GM23338 (cell line): ENCODE results near the gene MIPEP. TPM values are rescaled to one million over a fixed set of nuclear protein-coding genes. Genes with fewer than 3 reads are reported as not detected.

Experiments
- ATAC-seq: fragments of 200-7000 bp; cut with Tn5 transposase; 3 replicates; pipeline ENCODE4 v1.9.1; 2020
- DNase-seq: peaks from one replicate; pipeline ENCODE4 v3.0.0-alpha.2; 2015; ENCODE audit warnings: low spot score
- H2AFZ ChIP-seq: fragments of 200-600 bp; sonication (generic); 2 replicates; pipeline ENCODE4 v1.8.0; 2016; ENCODE audit warnings: antibody characterized with exemption, mild to moderate bottlenecking, moderate library complexity
- H3F3A ChIP-seq: fragments of 200-600 bp; sonication (generic); replicated peaks from 2 replicates; pipeline ENCODE4 v1.8.0; 2017; ENCODE audit warnings: antibody characterized with exemption, mixed run types, low read depth
- H3K27ac ChIP-seq: fragments of 200-600 bp; sonication (generic); 2 replicates; pipeline ENCODE4 v1.6.1; 2016; ENCODE audit warnings: low read depth
- H3K27me3 ChIP-seq: fragments of 200-600 bp; sonication (generic); 2 replicates; pipeline ENCODE4 v1.8.0; 2016; ENCODE audit warnings: mild to moderate bottlenecking, mixed run types, moderate library complexity; ENCODE audit not compliant: insufficient read depth
- H3K36me3 ChIP-seq: fragments of 200-600 bp; sonication (generic); 2 replicates; pipeline ENCODE4 v1.8.0; 2016; ENCODE audit warnings: mild to moderate bottlenecking; ENCODE audit not compliant: insufficient read depth
- H3K4me1 ChIP-seq: fragments of 200-600 bp; sonication (generic); 2 replicates; pipeline ENCODE4 v1.8.0; 2016; ENCODE audit warnings: mild to moderate bottlenecking, moderate library complexity; ENCODE audit not compliant: insufficient read depth
- H3K4me2 ChIP-seq: fragments of 200-600 bp; sonication (generic); 2 replicates; pipeline ENCODE4 v1.7.1; 2017; ENCODE audit warnings: mixed run types
- H3K4me3 ChIP-seq: fragments of 200-600 bp; sonication (generic); 2 replicates; pipeline ENCODE4 v1.6.1; 2016; ENCODE audit warnings: mixed run types
- H3K79me2 ChIP-seq: fragments of 200-600 bp; sonication (generic); replicated peaks from 2 replicates; pipeline ENCODE4 v1.8.0; 2017; ENCODE audit warnings: mild to moderate bottlenecking; ENCODE audit not compliant: insufficient read depth
- H3K9me2 ChIP-seq: fragments of 200-600 bp; sonication (generic); 2 replicates; pipeline ENCODE4 v1.8.0; 2017; ENCODE audit not compliant: insufficient read depth
- H4K20me1 ChIP-seq: fragments of 200-600 bp; sonication (generic); replicated peaks from 2 replicates; pipeline ENCODE4 v1.8.0; 2017; ENCODE audit warnings: mild to moderate bottlenecking; ENCODE audit not compliant: insufficient read depth
- H3K27ac Mint-ChIP-seq: 2 replicates; pipeline ENCODE4 v1.8.0; 2020; ENCODE audit warnings: inconsistent platforms, mild to moderate bottlenecking, moderate library complexity, mixed read lengths
- H3K27me3 Mint-ChIP-seq: 3 replicates; pipeline ENCODE4 v1.8.0; 2022; ENCODE audit warnings: low read depth, mild to moderate bottlenecking, moderate library complexity, mixed read lengths, inconsistent platforms; ENCODE audit not compliant: insufficient read depth, poor library complexity
- H3K36me3 Mint-ChIP-seq: 3 replicates; pipeline ENCODE4 v1.8.0; 2021; ENCODE audit warnings: low read depth, mild to moderate bottlenecking, inconsistent platforms, moderate library complexity, mixed read lengths
- H3K4me1 Mint-ChIP-seq: 3 replicates; pipeline ENCODE4 v1.8.0; 2020; ENCODE audit warnings: mild to moderate bottlenecking, inconsistent platforms, mixed read lengths
- H3K4me3 Mint-ChIP-seq: 3 replicates; pipeline ENCODE4 v1.8.0; 2021; ENCODE audit warnings: moderate library complexity, mild to moderate bottlenecking, inconsistent platforms, mixed read lengths
- H3K9me3 Mint-ChIP-seq: 3 replicates; pipeline ENCODE4 v1.8.0; 2020; ENCODE audit warnings: moderate library complexity, mild to moderate bottlenecking, inconsistent platforms, mixed read lengths
- CREB1 ChIP-seq: fragments of 250-450 bp; sonication (Bioruptor Pico); IDR thresholded peaks from 2 replicates; pipeline ENCODE4 v1.5.0; 2020; ENCODE audit warnings: low read depth, mild to moderate bottlenecking, moderate library complexity
- EZH2 ChIP-seq: fragments of 200-600 bp; sonication (generic); IDR thresholded peaks from one replicate; pipeline ENCODE4 v1.8.0; 2017; ENCODE audit warnings: antibody characterized with exemption, mild to moderate bottlenecking, low read depth; ENCODE audit not compliant: unreplicated experiment
- NANOG ChIP-seq: IDR thresholded peaks from 2 replicates; pipeline ENCODE4 v1.6.1; 2016; ENCODE audit warnings: antibody characterized with exemption, borderline replicate concordance
- STAT1 ChIP-seq: IDR thresholded peaks from one replicate; pipeline ENCODE4 v1.6.1; 2016; ENCODE audit warnings: antibody characterized with exemption; ENCODE audit not compliant: unreplicated experiment
- ZNF462 ChIP-seq: fragments of 250-450 bp; sonication (Bioruptor Pico); IDR thresholded peaks from 2 replicates; pipeline ENCODE4 v1.5.0; 2020; ENCODE audit warnings: mild to moderate bottlenecking, moderate library complexity
- polyA plus RNA-seq: library from polyadenylated mRNA; unstranded; fragments of >200 nt; fragmentation: Nextera tagmentation; extraction: Ambion mirVana; gene quantifications from 2 replicates; pipeline ENCODE4 v1.2.1, GENCODE V29; 2016
- total RNA-seq: library from RNA; depleted of rRNA; stranded (reverse); fragments of >200 nt; shearing (Covaris generic); gene quantifications from 2 replicates; pipeline ENCODE4 v1.2.3, GENCODE V29; 2014

Gene MIPEP
- total and polyA plus RNA-seq, 2 experiments from 2014 or later = 20.8 to 22.5 TPM

GRCh38 chr13:23749288-23749873 lies 139.8 kb downstream of the MIPEP start:
- H3K27ac Mint-ChIP-seq = no peak overlapping the region
- H3K9me2 ChIP-seq = no peaks in the 10 kb centered on the region; the same call in 1 of the 2 replicates
- peaks cover 2% of the 10 kb centered on the region for H3K27me3 Mint-ChIP-seq
- H3K4me1 ChIP-seq = peaks cover 12% of the 10 kb centered on the region
- peaks cover 7% of the 10 kb centered on the region; the same call in 1 of the 3 replicates for H3K36me3 Mint-ChIP-seq
- H3K27ac ChIP-seq = no peak overlapping the region
- TF ChIP-seq STAT1 (no peak), NANOG (no peak), ZNF462 (CRISPR knock-in tag) (no peak), EZH2 (no peak), CREB1 (CRISPR knock-in tag) (no peak)
- no peak overlapping the region for H3K4me3 ChIP-seq
- H2AFZ ChIP-seq = no peak overlapping the region
- no peak; the same call in 2 of the 3 replicates for ATAC-seq
- no peaks in the 10 kb centered on the region for H3K36me3 ChIP-seq
- no peaks in the 10 kb centered on the region for H4K20me1 ChIP-seq
- H3K4me2 ChIP-seq = 0 out of 2 replicates have a peak overlapping the region, but pooled peaks have one; percentile 7
- H3K4me3 Mint-ChIP-seq = no peak overlapping the region
- no peak for DNase-seq
- no peaks in the 10 kb centered on the region for H3K27me3 ChIP-seq
- no peaks in the 10 kb centered on the region for H3F3A ChIP-seq
- H3K79me2 ChIP-seq = no peaks in the 10 kb centered on the region
- H3K9me3 Mint-ChIP-seq = peaks cover 2% of the 10 kb centered on the region; the same call in 2 of the 3 replicates
- peaks cover 46% of the 10 kb centered on the region for H3K4me1 Mint-ChIP-seq
